ENCODE data around the gene CAMK2G.
"Not testable (repeated sequence)": the region's sequence is repeated elsewhere in the genome, so short reads cannot be mapped to it uniquely, and the experiment has no call there.

CAMK2G gene

GRCh38 chr10:73809061-73809818, 65.1 kb downstream of the CAMK2G start:
- DNase-seq = no peak

GRCh38 chr10:73808021-73808815, 66.1 kb downstream of the CAMK2G start:
- no peak for DNase-seq

DNA sequence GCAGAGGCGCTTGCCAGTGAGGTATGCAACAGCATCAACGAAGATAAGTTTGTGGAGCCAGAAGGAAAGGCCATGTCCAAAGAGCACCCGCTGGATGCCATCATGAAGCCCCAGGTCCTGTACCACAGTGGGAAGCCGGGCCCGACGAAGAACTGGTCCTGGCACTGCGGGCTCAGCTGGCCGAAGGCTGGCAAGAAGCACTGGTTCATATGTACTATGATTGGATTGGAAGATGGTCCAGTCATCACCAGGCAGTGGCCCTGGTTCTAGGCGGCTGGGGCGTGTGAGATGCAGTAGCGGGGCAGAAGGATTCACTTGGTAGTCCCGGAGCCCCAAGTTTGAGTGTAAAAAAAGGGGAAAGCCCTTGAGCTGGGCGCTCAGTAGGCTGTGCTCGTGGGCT, 66.9 kb downstream of the CAMK2G start:
- DNase-seq = no peak

DNA sequence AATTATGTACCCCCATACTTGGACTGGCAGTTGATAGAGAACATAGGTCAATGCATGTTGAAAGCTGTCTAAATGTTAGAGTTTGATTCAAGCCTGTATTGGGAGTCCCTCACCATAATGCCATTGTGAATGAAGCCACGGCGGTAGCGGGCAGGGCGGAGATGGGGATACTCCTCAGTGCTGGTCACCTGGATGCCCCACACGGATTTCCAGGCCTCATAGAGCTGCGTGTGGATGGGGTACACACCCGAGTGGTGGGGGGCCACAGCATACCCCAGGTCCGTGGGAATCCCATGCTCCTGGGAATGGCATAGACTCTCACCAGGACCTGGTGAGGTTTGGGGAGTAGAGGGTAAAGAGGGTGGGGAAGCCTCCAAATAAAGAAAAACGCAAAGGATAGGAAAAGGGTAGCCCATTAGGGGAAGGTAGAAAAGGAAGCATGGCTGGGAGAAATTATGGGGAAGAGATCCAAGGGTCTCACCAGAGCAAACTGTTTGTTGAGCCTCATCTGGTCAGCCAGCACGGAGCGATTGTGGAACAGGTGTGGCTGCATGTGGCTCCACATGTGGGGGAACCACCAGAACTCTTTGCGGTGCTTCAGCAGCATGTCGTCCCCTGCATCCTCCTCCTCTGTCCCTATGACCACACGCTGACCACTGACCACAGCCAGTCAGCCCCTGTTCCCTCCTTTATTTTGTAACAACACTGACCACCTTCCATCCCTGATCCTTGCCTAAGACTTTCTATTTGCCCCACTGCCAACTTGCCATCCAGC, 68.0 kb downstream of the CAMK2G start:
- no peak for DNase-seq

- no peak for DNase-seq
These were observed 70.6 kb downstream of the CAMK2G start for GRCh38 chr10:73803680-73804286.

DNA sequence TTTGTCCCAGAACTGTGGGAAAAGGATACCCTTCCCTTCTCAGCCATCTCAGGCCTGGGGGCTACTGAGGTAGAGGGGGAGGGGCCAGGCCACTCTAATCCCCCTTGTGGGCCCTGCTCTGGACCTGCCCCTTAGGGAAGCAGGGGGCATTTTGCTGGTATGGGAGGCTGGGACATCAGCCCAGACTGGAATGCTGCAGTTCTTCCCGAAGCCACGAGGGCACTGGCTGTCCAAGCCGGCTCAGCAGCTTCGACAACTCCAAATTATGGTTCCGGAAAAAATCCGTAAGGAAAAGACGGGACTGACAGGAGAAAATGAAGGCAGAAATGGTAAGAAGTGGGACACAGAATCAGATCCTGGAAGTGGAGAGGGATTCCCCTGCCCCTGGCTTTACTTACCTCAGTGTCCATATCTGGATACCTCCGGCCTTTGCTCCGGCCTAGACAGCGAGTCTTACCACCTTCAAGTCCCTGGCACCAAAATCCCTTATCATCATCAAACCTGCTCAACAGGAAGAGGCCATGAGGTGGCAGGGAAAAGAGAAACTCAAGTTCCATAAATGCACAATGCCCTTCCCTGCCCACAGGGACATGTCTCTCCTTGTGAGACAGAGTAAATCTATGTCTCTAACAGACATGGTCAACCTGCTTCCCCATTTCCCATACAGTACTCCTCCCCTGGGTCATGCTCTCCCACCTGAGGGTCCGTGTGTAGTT, 71.9 kb downstream of the CAMK2G start:
- DNase-seq = no peak

- DNase-seq = no peak
These were observed 73.1 kb downstream of the CAMK2G start for GRCh38 chr10:73801253-73801590.

DNA sequence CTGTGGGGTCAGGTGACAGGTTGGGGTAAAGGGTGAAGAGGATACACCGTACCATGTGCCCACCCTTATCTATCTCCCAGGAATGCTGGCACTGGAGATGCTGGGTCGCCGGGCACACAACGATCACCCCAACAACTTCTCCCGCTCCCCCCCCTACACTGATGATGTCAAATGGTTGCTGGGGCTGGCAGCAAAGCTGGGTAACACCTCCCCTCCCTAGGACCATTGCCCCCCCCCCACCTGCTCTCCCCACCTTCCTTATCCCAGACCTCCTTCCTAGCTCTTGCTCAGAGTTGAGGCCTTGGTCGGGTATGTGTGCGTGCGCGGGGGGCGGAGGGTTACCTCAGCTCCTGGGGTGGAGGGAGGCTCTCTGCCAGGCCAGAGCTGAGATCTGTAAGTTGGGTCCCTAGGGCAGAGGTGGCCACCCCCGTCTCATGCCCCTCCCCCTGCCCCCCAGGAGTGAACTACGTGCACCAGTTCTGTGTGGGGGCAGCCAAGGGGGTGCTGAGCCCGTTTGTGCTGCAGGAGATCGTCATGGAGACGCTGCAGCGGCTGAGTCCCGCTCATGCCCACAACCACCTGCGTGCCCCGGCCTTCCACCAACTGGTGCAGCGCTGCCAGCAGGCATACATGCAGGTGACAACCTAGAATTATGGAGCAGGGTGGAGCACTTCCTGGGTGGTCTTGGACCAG, 73.6 kb downstream of the CAMK2G start:
- no peak for DNase-seq

DNA sequence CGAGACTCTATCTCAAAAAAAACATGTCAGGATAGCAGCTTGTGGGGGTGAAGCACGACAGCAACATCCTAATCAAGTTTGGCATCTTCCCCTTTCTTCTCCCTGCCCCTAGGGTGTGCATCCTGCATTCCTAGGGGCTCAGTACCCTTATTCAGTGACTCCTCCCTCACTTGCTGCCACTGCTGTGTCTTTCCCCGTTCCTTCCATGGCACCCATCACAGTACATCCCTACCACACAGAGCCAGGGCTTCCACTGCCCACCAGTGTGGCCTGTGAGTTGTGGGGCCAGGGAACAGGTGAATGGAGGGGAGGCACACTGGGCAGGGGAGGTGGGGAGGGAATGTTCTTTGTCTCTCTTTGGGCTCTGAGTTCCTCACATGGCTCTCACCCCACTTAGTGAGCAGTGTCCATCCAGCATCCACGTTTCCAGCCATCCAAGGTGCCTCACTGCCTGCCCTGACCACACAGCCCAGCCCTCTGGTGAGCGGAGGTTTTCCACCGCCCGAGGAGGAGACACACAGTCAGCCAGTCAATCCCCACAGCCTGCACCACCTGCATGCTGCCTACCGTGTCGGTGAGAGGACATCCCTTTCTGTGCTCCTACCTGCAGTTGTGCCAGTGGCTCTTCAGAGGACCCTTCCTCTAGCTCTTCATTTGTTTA, 74.3 kb downstream of the CAMK2G start:
- no peak for DNase-seq

DNA sequence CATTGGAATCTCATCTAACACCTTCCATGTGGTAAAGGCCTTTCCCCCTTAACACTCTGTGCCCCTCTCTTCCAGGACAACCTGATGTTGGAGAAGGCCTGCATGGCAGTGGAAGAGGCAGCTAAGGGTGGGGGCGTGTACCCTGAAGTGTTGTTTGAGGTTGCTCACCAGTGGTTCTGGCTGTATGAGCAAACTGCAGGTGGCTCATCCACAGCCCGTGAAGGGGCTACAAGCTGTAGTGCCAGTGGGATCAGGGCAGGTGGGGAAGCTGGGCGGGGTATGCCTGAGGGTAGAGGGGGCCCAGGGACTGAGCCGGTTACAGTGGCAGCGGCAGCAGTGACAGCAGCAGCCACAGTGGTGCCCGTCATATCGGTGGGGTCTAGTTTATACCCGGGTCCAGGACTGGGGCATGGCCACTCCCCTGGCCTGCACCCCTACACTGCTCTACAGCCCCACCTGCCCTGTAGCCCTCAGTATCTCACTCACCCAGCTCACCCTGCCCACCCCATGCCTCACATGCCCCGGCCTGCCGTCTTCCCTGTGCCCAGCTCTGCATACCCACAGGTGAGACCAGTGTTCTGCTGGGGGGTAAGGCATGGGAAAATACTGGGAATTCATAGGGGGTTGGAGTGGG, 75.3 kb downstream of the CAMK2G start:
- no peak for DNase-seq

DNA sequence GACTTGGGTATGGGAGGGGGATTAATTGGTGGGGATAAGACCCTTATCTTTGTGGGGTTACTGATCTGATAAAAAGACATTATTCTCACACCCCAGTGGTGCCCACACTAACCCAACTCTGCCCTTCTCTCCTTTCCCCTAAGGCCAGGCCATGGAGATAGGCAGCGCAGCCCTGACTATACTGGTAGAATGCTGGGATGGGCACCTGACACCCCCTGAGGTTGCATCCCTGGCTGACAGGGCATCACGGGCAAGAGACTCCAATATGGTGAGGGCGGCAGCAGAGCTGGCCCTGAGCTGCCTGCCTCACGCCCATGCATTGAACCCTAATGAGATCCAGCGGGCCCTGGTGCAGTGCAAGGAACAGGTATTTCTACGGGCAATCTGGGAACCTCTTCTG, 76.3 kb downstream of the CAMK2G start:
- no peak for DNase-seq

DNA sequence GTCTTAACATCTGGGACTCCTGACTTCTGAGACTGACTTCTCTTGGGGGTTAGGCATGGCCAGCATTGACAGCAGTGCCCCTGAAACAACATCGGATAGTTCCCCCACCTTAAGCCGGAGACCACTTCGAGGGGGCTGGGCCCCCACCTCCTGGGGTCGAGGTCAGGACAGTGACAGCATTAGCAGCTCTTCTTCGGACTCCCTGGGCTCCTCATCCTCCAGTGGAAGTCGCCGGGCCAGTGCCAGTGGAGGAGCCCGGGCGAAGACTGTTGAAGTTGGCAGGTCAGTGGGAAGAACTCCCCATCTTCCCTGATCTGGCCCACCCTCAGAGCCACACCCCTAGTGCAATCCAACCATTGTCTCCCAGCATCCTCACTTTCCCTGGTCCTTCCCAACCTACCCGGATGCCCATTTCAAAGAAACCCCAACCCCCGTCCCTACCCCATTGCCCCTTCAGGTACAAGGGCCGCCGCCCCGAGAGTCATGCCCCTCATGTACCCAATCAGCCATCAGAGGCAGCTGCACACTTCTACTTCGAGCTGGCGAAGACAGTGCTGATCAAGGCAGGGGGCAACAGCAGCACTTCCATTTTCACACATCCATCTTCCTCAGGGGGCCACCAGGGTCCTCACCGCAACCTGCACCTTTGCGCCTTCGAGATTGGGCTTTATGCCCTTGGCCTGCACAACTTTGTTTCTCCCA, 76.9 kb downstream of the CAMK2G start:
- no peak for DNase-seq

- no peak for DNase-seq
These were observed 77.6 kb downstream of the CAMK2G start for GRCh38 chr10:73796766-73797165.

DNA sequence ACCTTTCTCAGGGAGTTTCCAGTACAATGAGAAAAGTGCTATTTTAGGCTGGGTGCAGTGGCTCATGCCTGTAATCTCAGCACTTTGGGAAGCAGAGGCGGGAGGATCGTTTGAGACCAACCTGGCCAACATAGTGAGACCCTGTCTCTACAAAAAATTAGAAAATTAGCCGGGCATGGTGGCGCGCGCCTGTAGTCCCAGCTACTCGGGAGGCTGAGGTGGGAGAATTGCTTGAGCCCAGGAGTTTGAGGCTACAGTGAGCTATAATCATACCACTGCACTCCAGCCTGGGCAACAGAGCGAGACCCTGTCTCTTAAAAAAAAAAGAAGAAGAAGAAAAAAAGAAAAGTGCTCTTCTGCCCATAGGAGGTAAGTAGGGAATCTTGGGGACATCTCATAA, 78.3 kb downstream of the CAMK2G start:
- DNase-seq = not testable (repeated sequence)

- DNase-seq = not testable (repeated sequence)
These were observed 78.9 kb downstream of the CAMK2G start for GRCh38 chr10:73795491-73795890.

GRCh38 chr10:73793456-73793855, 80.9 kb downstream of the CAMK2G start:
- no peak for DNase-seq

- DNase-seq = no peak
These were observed 82.4 kb downstream of the CAMK2G start for GRCh38 chr10:73791871-73792400.

DNA sequence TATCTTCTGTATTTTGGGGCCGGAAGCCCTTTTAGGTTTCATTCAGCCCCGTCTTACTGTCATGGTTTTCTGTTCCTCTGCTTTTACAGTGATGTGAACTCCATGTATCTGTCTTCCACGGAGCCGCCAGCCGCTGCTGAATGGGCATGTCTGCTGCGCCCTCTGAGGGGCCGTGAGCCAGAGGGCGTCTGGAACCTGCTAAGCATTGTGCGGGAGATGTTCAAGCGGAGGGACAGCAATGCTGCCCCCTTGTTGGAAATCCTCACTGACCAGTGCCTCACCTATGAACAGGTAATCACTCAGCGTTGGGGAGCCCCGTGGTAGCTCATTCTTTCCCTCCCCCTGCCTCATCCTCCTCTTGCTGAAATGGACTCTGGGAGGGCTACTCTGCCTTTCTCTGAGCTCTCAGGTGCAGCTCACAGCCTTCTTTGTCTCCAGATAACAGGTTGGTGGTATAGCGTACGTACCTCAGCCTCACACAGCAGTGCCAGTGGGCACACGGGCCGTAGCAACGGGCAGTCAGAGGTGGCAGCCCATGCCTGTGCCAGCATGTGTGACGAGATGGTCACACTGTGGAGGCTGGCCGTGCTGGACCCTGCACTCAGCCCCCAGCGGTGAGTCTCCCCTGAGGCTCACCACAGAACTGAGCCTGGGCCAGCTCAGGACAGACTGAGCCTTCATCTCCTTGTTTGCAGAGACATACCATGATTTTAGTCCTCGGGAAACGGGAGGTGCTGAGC, 83.3 kb downstream of the CAMK2G start:
- DNase-seq = no peak

- no peak for DNase-seq
These were observed 84.7 kb downstream of the CAMK2G start for GRCh38 chr10:73789659-73790055.

All from EL (cell line).